Astrocyte of the cerebellum (primary cell): Measurements from ENCODE around the gene HOXB5.

ENCODE experiments used
- DNase-seq: peaks from one replicate; pipeline ENCODE4 v3.0.0-alpha.2; 2011; ENCODE audit warnings: low read depth
- H3K4me3 ChIP-seq: 2 replicates; pipeline ENCODE4 v1.5.1; 2011; ENCODE audit warnings: mild to moderate bottlenecking, low read depth, low read length, moderate library complexity
- CTCF ChIP-seq: IDR thresholded peaks from 2 replicates; pipeline ENCODE4 v1.5.1; 2012; ENCODE audit warnings: low read length, low read depth, moderate library complexity, mild to moderate bottlenecking; ENCODE audit errors: missing control alignments
- in situ Hi-C: cut with HindIII; loops from 2 replicates; pipeline ENCODE4 v1.10.0; 2017; ENCODE audit warnings: low sequenced_read_pairs

HOXB5 gene

GRCh38 chr17:48621410-48622392, 28.1 kb upstream of the HOXB5 start:
- no peak for TF ChIP-seq CTCF
- no peak overlapping the region for H3K4me3 ChIP-seq
- no peak for DNase-seq
- in situ Hi-C loops: loop anchor here (5.0 kb wide), 1 partner anchor 131 kb away; no protein-coding TSS in a partner anchor

- TF ChIP-seq CTCF: no peak
These were observed 27.0 kb upstream of the HOXB5 start for GRCh38 chr17:48620461-48621139.

GRCh38 chr17:48619826-48620449, 26.4 kb upstream of the HOXB5 start:
- no peak overlapping the region for H3K4me3 ChIP-seq
- no peak for DNase-seq
- in situ Hi-C loops: loop anchor here (5.0 kb wide), 1 partner anchor 132 kb away; no protein-coding TSS in a partner anchor
- no peak for TF ChIP-seq CTCF

More at GRCh38 chr17:48620461-48621139, 27.0 kb upstream of the HOXB5 start:
- in situ Hi-C loops: loop anchor here (5.0 kb wide), 1 partner anchor 132 kb away; no protein-coding TSS in a partner anchor
- DNase-seq: no peak
- no peak overlapping the region for H3K4me3 ChIP-seq

GRCh38 chr17:48618256-48618896, 24.8 kb upstream of the HOXB5 start:
- TF ChIP-seq CTCF: peak; percentile 95
- DNase-seq: peak; percentile 68
- no peak overlapping the region for H3K4me3 ChIP-seq
- in situ Hi-C loops: no loop called here

- no peak for DNase-seq
- no peak overlapping the region for H3K4me3 ChIP-seq
- in situ Hi-C loops: no loop called here
- TF ChIP-seq CTCF: no peak
These were observed 24.1 kb upstream of the HOXB5 start for GRCh38 chr17:48617471-48618255.
